A549 (cell line): ENCODE results near the gene ROBO1. TPM values are rescaled to one million over a fixed set of nuclear protein-coding genes. Genes with fewer than 3 reads are reported as not detected.

ENCODE experiments used
- ATAC-seq, 2 experiments: fragments of 200-7000 bp in 1 of 2; fragments of >200 bp in 1 of 2; cut with Nextera tagmentation in 1 of 2; cut with Tn5 transposase in 1 of 2; 3 replicates each; pipeline versions ENCODE4 v1.8.0 to v1.9.1; 2018 to 2020; ENCODE audit warnings: mild to moderate bottlenecking in 1 of 2, moderate library complexity in 1 of 2
- CTCF ChIA-PET: fragments of 300-600 bp; sonication (Branson Sonifier 250); formaldehyde crosslinking; extraction: SDS; loops from one replicate; lab custom pipeline; 2021; ENCODE audit warnings: antibody characterized with exemption, inconsistent platforms; lab: Yijun Ruan, JAX
- POLR2A ChIA-PET: fragments of 350-600 bp; formaldehyde crosslinking; extraction: SDS; loops from one replicate; lab custom pipeline; 2021; ENCODE audit warnings: antibody characterized with exemption, inconsistent platforms; lab: Yijun Ruan, JAX
- DNase-seq, 2 experiments: peaks; one replicate each; pipeline versions ENCODE4 v3.0.0 to v3.0.0-alpha.2; 2011 to 2016; ENCODE audit warnings: low read depth in 1 of 2, low spot score in 1 of 2
- FAIRE-seq: peaks from 2 replicates; lab custom pipeline; 2011; peaks lifted over from hg19 to GRCh38; lab: Jason Lieb, UNC
- H3K27ac ChIP-seq, 2 experiments: fragments of >200 bp; sonication (Bioruptor Twin); formaldehyde crosslinking; 3 replicates each; pipeline ENCODE4 v1.5.1; 2016 to 2017
- H3K4me1 ChIP-seq: fragments of >200 bp; sonication (Bioruptor Twin); formaldehyde crosslinking; 3 replicates; pipeline ENCODE4 v1.6.1; 2016
- H3K4me2 ChIP-seq: fragments of >200 bp; sonication (Bioruptor Twin); formaldehyde crosslinking; 3 replicates; pipeline ENCODE4 v1.6.1; 2016
- H3K4me3 ChIP-seq: fragments of >200 bp; sonication (Bioruptor Twin); formaldehyde crosslinking; 3 replicates; pipeline ENCODE4 v1.5.1; 2016
- H3K9me3 ChIP-seq: fragments of >200 bp; sonication (Bioruptor Twin); formaldehyde crosslinking; 3 replicates; pipeline ENCODE4 v1.6.1; 2016
- ATOH8 ChIP-seq: fragments of 250-450 bp; sonication (Bioruptor Pico); IDR thresholded peaks from 2 replicates; pipeline ENCODE4 v1.5.0; 2020; ENCODE audit warnings: low read depth, mild to moderate bottlenecking, moderate library complexity
- BHLHE40 ChIP-seq: IDR thresholded peaks from 2 replicates; pipeline ENCODE4 v1.6.1; 2012; ENCODE audit warnings: low read depth, low read length, inconsistent platforms
- CBX8 ChIP-seq: fragments of 200-600 bp; sonication (generic); IDR thresholded peaks from 2 replicates; pipeline ENCODE4 v1.6.1; 2016
- CHD4 ChIP-seq: fragments of 200-600 bp; sonication (generic); IDR thresholded peaks from 2 replicates; pipeline ENCODE4 v1.6.1; 2016; ENCODE audit warnings: antibody characterized with exemption, mild to moderate bottlenecking, borderline replicate concordance
- ESRRA ChIP-seq: fragments of 150-350 bp; IDR thresholded peaks from 2 replicates; pipeline ENCODE4 v1.6.1; 2014; ENCODE audit warnings: mild to moderate bottlenecking, low read length, borderline replicate concordance
- GATA3 ChIP-seq: IDR thresholded peaks from 2 replicates; pipeline ENCODE4 v1.6.1; 2012; ENCODE audit warnings: borderline replicate concordance
- KDM5A ChIP-seq: fragments of 200-600 bp; sonication (generic); IDR thresholded peaks from 2 replicates; pipeline ENCODE4 v1.6.1; 2016; ENCODE audit warnings: antibody characterized with exemption, mild to moderate bottlenecking
- PHF8 ChIP-seq: fragments of 200-600 bp; sonication (generic); IDR thresholded peaks from 2 replicates; pipeline ENCODE4 v1.6.1; 2016; ENCODE audit warnings: low read depth, mild to moderate bottlenecking, antibody characterized with exemption, moderate library complexity, borderline replicate concordance
- RAD21 ChIP-seq, 2 experiments: fragments of >200 bp in 1 of 2; sonication (Bioruptor Twin) in 1 of 2; formaldehyde crosslinking in 1 of 2; IDR thresholded peaks in 1 of 2; conservative IDR thresholded peaks in 1 of 2; 2 replicates in 1 of 2; 3 replicates in 1 of 2; pipeline ENCODE4 v1.6.1; 2012 to 2018; ENCODE audit warnings: inconsistent platforms in 1 of 2
- RNF2 ChIP-seq: fragments of 200-600 bp; sonication (generic); IDR thresholded peaks from 2 replicates; pipeline ENCODE4 v1.6.1; 2016; ENCODE audit warnings: low read depth, mild to moderate bottlenecking, antibody characterized with exemption, moderate library complexity, borderline replicate concordance
- SMC3 ChIP-seq: fragments of >200 bp; sonication (Bioruptor Twin); formaldehyde crosslinking; IDR thresholded peaks from 3 replicates; pipeline ENCODE4 v1.6.1; 2018; ENCODE audit warnings: inconsistent platforms
- SREBF2 ChIP-seq: fragments of 450-650 bp; IDR thresholded peaks from 2 replicates; pipeline ENCODE4 v1.6.1; 2014; ENCODE audit warnings: mild to moderate bottlenecking, moderate library complexity
- TFCP2L1 ChIP-seq: fragments of 250-450 bp; sonication (Bioruptor Pico); IDR thresholded peaks from 2 replicates; pipeline ENCODE4 v1.5.0; 2021; ENCODE audit warnings: mild to moderate bottlenecking
- ZC3H11A ChIP-seq: fragments of 450-650 bp; IDR thresholded peaks from 2 replicates; pipeline ENCODE4 v1.6.1; 2014; ENCODE audit warnings: antibody characterized with exemption, mild to moderate bottlenecking
- WGBS: methylation state at CpG from one replicate; pipeline ENCODE4 v1.1.6; 2017; ENCODE audit errors: missing lambda C conversion rate; 5-methylcytosine and 5-hydroxymethylcytosine counted together
- polyA plus RNA-seq, 4 experiments: library from polyadenylated mRNA; depleted of rRNA in 3 of 4; stranded (reverse); fragments of >200 nt; fragmentation: RNase III in 1 of 4; extraction: RNeasy Plus Mini Kit Qiagen cat#74134 plus additional on column Dnase treatment in 1 of 4; gene quantifications; 2 replicates in 3 of 4; 3 replicates in 1 of 4; pipeline ENCODE4 v1.2.3, GENCODE V29; 2011 to 2017
- TF ChIP-seq, protein P1 (sequence below): fragments of >200 bp; sonication (Bioruptor Twin); formaldehyde crosslinking; IDR thresholded peaks from 3 replicates; pipeline ENCODE4 v1.5.1; 2016
- TF ChIP-seq, protein P2 (sequence below): IDR thresholded peaks from 2 replicates; pipeline ENCODE4 v1.6.1; 2012; ENCODE audit warnings: low read depth, borderline replicate concordance

Gene ROBO1
- polyA plus RNA-seq, 2 of the 4 experiments (the other 2 are of a cell fraction), result 25.3 to 35.6 TPM

DNA sequence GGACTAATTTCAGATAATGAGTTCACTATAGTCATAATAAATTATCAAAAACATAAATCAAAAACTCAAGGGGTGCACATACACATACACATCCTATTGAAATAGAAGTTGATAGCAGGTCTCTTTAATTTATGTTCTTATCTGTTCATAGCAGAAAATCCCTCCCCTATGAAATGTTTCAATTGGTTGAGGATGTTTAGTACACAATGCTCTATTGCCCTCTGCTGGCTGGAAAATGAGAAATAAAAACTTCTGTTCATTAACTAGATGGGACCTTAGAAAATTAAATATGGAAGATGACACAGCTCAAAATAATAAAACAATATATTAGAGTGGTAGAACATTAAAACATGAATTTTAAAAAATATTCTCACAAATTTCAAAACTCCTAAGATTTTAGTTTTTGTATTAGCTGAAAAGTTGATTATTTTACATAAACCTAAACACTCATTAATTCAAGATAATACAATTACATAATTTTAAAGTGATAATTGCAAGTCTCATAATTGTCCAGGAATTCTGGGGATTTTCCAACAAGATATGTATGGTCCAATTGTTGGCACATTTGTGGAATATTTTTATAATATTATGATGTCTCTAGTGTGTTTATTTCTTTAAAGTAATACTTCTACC lies 735.0 kb downstream of the ROBO1 start:
- FAIRE-seq (peak; percentile 89), DNase-seq (peak in 1 of 2 experiments; percentile 69), ATAC-seq (peak; percentile 47 to 71; a peak in 3 of 6 replicates)
- Histone ChIP-seq H3K9me3 (no peaks in the 10 kb centered on the region), H3K4me3 (no peak overlapping the region), H3K4me2 (no peak overlapping the region), H3K4me1 (no peaks in the 10 kb centered on the region; the same call in 2 of the 3 replicates), H3K27ac (no peak overlapping the region)
- ChIA-PET POLR2A (no interaction called here), CTCF (interaction anchor here (0.6 to 2.6 kb wide), 13 partner anchors 10 to 672 kb away, joined by 3 to 18 read pairs (median 4); no protein-coding TSS in a partner anchor)
- TF ChIP-seq RAD21 (conservative IDR thresholded peaks at IDR 0.05 in 1 of 2, IDR thresholded peaks at IDR 0.05 in 1 of 2) (peak; percentile 82 to 86), SMC3 (peak; percentile 85), GATA3 (no peak)
- TF ChIP-seq, protein P1, sequence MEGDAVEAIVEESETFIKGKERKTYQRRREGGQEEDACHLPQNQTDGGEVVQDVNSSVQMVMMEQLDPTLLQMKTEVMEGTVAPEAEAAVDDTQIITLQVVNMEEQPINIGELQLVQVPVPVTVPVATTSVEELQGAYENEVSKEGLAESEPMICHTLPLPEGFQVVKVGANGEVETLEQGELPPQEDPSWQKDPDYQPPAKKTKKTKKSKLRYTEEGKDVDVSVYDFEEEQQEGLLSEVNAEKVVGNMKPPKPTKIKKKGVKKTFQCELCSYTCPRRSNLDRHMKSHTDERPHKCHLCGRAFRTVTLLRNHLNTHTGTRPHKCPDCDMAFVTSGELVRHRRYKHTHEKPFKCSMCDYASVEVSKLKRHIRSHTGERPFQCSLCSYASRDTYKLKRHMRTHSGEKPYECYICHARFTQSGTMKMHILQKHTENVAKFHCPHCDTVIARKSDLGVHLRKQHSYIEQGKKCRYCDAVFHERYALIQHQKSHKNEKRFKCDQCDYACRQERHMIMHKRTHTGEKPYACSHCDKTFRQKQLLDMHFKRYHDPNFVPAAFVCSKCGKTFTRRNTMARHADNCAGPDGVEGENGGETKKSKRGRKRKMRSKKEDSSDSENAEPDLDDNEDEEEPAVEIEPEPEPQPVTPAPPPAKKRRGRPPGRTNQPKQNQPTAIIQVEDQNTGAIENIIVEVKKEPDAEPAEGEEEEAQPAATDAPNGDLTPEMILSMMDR, result peak; percentile 65

GRCh38 chr3:79030157-79030556 lies 737.6 kb downstream of the ROBO1 start:
- Histone ChIP-seq H3K4me1 (no peaks in the 10 kb centered on the region; the same call in 2 of the 3 replicates), H3K4me3 (no peak overlapping the region), H3K9me3 (no peaks in the 10 kb centered on the region), H3K27ac (no peak overlapping the region), H3K4me2 (no peak overlapping the region)
- TF ChIP-seq SREBF2 (no peak), KDM5A (no peak), PHF8 (no peak), RAD21 (conservative IDR thresholded peaks at IDR 0.05 in 1 of 2, IDR thresholded peaks at IDR 0.05 in 1 of 2) (no peak)
- ChIA-PET POLR2A (no interaction called here), CTCF (interaction anchor here (0.7 to 1.6 kb wide), 5 partner anchors 11 to 370 kb away, joined by 3 to 5 read pairs (median 3); no protein-coding TSS in a partner anchor)
- DNase-seq, result no peak
- ATAC-seq, result no peak
- FAIRE-seq, result no peak

GRCh38 chr3:79028916-79029315 lies 738.9 kb downstream of the ROBO1 start:
- no peak for FAIRE-seq
- Histone ChIP-seq H3K27ac (no peak overlapping the region), H3K4me1 (no peaks in the 10 kb centered on the region; the same call in 2 of the 3 replicates), H3K9me3 (no peaks in the 10 kb centered on the region), H3K4me3 (no peak overlapping the region), H3K4me2 (no peak overlapping the region)
- ATAC-seq, result no peak
- ChIA-PET POLR2A (no interaction called here), CTCF (no interaction called here)
- TF ChIP-seq, protein P1, result no peak
- no peak for TF ChIP-seq SMC3
- TF ChIP-seq ZC3H11A, result no peak
- no peak for TF ChIP-seq ATOH8 (CRISPR knock-in tag)
- no peak for TF ChIP-seq ESRRA
- TF ChIP-seq CHD4, result no peak
- no peak for TF ChIP-seq PHF8
- no peak for TF ChIP-seq CBX8
- no peak for TF ChIP-seq KDM5A
- WGBS, result 44% methylated on average over 1 of the region's 1 CpG
- no peak for DNase-seq

- FAIRE-seq (no peak), DNase-seq (no peak), ATAC-seq (no peak)
- H3K27ac ChIP-seq, result no peak overlapping the region
- H3K4me2 ChIP-seq, result no peak overlapping the region
- H3K4me1 ChIP-seq, result no peaks in the 10 kb centered on the region
- ChIA-PET POLR2A (no interaction called here), CTCF (no interaction called here)
- no peaks in the 10 kb centered on the region for H3K9me3 ChIP-seq
- TF ChIP-seq RNF2 (no peak), TFCP2L1 (no peak), BHLHE40 (no peak), KDM5A (no peak)
- TF ChIP-seq, protein P2, sequence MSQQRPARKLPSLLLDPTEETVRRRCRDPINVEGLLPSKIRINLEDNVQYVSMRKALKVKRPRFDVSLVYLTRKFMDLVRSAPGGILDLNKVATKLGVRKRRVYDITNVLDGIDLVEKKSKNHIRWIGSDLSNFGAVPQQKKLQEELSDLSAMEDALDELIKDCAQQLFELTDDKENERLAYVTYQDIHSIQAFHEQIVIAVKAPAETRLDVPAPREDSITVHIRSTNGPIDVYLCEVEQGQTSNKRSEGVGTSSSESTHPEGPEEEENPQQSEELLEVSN, result no peak
- 55% methylated on average over 2 of the region's 2 CpGs for WGBS
- no peak overlapping the region for H3K4me3 ChIP-seq
These were observed 740.2 kb downstream of the ROBO1 start for GRCh38 chr3:79027593-79027992.
